ENCODE results near the gene STMP1.
"Not testable (repeated sequence)": the region's sequence is repeated elsewhere in the genome, so short reads cannot be mapped to it uniquely, and the experiment has no call there.

STMP1 gene

DNA sequence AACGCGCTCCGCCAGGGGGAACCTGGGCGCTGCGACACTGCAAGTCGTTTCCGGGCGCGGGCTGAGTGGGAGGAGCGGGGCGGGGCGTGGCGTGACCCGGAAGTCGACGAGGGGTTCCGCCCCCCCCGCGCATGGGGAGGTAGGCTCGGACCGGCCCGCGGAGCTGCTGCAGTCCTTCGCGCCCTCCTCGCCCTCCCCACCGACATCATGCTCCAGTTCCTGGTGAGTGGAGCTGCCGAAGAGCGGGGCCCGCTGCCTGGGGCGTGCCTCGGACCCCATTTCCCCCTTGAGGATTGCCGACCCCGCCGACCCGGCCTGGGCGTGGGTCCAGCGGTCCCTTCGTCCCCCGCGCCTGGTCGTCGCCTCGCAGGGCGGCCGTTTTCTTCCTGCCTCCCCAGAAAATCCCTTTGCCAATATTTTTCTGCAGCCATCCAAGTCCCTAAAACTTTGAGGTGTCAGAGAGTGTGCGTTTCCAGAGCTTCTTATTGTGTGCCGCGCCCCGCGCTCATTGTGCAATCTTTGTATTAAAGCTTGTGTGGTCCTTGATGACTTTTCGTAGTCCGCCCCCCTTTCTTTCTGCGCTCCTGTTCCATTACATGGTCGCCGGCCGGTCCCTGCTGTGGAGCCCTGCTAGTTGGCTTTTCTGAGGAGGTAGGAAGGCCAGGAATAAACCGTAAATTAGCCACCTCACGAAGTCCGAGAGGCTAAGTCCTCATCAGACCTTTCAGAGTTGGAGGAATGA, at the start of gene STMP1:
TSS of gene STMP1 (plus strand) at position 142 of the 742 bp plus-strand sequence.
- peak; percentile 93 to 96 for DNase-seq

DNA sequence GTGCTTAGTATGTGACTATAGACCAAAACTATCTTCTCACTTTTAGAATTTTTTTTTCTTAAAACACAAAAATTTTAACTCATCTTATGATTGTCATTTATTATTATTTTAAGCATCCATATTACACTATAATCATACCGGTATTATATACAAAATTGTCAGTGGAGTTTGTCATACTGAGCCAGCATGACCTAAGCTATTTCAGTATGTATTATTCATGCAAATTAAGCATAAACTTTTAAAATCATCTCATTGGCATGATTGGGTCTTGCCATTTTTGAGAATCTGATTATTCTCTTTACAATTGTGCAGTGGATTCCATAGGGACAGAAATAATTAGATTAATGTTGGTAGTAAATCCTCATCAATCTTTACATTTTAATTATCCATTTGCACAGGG, 46.2 kb upstream of the STMP1 start:
- no peak for DNase-seq

DNA sequence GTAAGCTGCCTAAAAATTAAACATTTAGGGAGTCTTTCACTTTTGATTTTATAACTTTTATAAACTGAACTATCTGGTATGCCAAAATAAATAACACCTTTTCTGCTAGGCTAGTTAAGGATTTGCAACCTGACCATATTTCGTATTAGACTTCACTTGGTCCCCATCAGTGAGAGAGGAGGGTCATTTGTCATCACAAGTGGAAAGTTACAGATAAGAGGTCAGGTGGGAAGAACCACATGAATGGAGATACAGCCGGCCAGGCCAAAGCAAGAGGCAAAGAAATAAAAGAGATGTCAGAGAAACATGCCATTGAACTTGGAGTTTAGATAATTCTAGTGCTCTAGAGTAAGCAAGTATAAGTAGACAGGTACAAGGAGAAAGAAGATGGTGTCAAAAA, 44.5 kb upstream of the STMP1 start:
- no peak for DNase-seq

DNA sequence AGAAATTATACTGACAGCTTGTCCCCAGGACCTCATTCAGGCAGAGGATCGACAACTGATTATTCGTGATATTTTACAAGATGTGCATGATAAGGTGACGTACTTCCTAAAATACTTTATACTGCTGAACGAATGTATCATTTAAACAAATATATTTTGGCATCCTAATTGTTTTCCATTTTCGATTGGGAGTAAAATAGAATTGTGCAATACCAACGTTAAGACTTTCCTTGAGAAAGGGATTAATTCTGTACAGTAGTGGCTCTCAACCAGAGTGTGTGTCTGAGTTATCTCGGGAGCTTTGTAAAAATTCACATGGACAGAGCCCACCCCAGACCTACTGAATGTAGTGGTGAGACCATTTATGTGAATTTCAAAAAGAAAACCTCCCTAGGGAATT, 43.8 kb upstream of the STMP1 start:
- DNase-seq = no peak

DNA sequence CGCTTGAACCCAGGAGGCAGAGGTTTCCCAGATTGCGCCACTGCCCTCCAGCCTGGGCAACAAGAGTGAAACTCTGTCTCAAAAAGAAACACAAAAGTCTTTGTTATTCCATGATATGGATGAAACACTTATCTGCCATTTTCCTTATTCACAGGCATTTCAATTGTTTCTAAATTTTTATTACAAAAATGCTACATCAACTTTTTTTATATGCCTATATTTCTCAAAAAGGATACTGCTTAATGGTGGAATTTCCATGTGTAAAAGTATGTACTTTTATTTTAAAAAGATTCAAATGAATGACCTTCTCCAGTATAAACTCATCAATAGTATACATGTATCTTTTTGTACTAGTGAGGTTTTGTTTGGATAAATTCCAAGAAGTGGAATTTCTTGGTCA, 41.9 kb upstream of the STMP1 start:
- no peak for DNase-seq

DNA sequence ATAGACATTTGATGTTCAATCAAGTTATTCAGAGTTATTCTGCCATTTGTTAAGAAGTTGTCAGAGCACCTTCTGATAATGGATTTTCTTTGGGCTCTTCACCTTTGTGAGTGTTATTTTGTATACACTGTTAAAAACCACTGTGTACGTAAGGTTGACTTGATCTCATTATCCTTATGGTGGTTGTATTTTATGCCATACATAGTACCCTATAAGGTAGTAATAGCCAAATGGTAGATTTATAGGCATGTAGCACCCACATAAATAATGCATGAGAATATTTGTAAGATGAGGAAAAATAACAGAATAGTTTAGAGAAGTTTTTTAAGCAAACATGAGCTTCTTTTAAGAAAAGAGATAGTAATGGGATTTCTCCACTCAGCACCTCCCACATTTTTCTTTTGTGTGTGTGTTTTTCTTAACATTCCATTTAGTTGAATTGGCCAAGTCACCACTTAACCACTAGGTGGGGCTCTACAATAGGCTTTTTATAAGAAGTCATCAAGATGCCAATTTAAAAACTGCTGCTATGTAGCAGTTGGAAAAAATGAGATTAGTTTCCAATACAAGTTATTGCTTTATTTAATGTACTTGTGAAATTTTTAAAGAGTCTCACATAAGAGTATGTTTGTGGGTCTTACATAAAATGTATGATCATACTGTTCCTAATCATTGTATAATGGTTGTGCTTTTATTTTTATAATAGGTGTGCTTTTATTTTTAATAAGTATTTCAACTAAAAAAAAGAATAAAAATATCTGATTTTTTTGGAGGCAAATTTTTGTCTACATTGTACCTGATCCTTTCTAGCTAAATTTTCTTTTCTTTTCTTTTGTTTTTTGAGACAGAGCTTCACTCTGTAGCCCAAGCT, 41.1 kb upstream of the STMP1 start:
- DNase-seq = peak in 1 of 2 donors; percentile 59

DNA sequence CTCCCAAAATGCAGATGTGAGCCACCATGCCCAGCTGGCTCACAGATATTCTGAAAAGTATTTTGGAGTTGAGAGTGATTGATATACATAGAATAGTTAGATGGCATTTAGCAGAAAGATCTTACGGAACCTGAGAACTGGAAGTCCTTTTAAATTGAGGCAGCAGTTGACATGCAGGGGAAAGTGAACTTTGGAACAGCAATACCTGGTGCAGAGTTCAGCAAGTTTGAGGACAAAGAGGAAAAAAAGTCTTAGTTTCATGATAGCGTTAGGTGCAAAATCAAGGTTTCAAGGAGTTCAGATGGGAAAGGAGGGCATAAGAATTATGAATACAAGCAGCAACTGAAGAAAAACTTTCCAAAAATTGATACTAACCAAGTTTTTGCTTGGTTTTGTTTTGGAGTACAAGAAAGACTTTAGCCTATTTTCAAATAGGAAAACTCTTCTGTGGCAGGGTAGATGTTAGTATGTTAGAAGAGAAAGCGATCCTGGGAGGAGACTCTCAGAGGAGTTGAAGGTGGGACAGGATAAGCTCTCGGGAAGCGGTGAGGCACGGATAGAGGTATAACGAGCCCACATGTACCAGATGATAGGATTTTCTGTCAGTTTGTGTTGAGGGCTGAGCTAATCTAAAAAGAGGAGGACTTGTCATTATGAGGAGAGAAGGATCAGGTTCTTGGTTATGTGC, 28.0 kb upstream of the STMP1 start:
- no peak for DNase-seq

DNA sequence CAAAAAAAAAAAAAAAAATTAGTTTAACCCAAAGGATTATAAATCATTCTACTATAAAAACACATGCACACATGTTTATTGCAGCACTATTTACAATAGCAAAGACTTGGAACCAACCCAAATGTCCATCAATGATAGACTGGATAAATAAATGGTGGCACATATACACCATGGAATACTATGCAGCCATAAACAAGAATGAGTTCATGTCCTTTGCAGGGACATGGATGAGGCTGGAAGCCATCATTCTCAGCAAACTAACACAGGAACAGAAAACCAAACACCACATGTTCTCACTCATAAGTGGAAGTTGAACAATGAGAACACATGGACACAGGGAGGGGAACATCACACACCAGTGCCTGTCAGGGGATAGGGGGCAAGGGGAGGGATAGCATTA, 22.6 kb upstream of the STMP1 start:
- DNase-seq = not testable (repeated sequence)

DNA sequence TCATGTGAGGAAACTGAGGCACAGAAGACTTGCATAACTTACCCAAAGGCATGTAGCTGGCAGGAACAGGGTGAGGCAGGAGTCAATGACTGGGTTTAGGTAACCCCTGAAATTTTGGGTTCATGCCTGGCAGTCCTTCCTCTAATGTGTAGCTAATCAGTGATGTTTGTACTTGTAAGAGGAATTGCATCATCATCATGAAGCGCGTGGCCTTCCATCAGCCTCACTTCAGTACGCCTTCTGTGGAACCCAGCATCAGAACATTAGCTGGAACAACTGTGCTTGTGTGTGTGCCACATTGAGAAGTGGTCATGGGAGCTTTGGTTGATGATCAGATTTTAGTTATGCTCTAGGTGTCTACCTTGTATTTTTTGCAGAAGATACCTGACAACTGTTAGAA, 18.2 kb upstream of the STMP1 start:
- DNase-seq = no peak

DNA sequence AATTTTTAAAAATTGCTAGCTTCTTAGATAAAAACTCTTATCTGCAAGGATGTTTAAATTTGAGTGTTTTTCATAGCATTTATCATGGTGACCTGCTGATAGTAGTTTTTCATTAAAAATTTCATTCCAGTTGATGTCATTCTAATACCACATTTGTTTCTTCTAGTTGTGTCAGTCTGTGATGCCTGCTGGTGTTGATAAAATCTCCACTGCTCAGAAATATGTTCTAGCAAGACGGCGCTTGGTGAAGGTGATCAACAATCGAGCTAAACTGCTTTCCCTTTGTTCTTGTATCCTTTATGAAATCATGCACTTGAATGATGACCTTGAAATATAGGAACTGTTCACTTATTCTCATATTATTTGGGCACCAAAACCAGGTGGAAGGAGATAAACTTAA, 17.6 kb upstream of the STMP1 start:
- DNase-seq = no peak

DNA sequence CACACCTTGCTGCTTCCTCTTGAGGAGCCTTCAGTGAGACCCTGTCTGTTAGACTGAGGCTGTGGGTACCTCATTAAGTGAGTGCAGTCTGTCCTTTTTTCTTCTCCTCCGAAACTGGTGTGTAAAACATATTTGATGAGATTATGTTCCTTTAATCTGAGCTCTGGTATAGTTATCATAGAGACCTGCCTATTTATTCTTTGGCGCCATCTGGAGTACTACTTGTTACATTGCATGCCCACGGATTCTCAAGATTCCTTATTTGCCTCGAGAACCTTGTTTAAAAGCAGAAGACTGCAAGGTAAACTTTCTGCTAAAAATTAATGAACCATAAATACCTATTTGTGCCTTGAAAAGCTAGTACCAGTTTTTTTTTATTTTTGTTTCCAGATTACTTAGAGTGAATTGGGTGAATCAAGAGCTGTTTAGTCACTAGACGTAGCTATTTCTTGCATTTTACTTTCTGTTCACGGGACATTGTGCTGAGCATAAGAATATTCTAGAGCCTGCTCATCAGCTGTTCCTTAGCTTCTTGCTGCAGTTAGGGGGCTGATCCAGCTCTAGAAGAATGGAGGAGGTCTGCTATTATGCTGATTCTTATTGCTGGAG, 16.9 kb upstream of the STMP1 start:
- peak; percentile 10 to 62 for DNase-seq

DNA sequence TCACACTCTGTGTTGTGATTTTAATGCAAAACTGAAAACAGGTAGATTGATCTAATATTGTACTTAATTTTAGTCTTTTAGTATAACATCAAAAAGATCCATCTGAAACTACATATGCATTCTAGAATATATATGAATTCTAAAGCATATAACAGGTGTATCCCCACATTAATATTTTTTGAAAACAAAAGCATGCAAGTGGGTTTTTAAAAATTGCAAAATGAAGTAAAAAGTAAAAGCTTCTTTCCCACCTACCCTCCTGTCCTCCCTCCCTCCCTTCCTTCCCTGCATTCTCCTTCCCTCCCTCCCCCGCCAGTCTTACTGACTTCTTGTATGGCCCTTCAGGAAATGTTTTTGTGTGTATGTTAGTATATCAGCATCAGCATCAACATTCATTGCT, 14.6 kb upstream of the STMP1 start:
- DNase-seq = no peak

DNA sequence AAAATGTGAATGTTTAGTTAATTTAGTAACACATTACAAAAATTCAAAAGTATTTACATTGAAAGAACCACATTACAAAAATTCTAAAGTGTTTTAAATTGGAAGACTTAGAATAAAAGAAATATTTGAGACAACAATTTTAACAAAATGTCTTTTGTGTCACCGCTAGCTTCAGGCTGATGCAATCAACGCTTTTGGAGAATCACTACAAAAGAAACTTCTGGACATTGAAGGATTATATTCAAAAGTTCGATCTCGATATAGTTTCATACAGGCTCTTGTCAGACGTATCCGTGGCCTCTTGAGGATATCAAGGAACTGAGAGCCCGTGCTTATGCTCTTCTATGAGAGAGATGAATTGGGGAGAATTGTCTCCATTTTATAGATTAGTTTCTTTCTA, 14.1 kb upstream of the STMP1 start:
- no peak for DNase-seq

DNA sequence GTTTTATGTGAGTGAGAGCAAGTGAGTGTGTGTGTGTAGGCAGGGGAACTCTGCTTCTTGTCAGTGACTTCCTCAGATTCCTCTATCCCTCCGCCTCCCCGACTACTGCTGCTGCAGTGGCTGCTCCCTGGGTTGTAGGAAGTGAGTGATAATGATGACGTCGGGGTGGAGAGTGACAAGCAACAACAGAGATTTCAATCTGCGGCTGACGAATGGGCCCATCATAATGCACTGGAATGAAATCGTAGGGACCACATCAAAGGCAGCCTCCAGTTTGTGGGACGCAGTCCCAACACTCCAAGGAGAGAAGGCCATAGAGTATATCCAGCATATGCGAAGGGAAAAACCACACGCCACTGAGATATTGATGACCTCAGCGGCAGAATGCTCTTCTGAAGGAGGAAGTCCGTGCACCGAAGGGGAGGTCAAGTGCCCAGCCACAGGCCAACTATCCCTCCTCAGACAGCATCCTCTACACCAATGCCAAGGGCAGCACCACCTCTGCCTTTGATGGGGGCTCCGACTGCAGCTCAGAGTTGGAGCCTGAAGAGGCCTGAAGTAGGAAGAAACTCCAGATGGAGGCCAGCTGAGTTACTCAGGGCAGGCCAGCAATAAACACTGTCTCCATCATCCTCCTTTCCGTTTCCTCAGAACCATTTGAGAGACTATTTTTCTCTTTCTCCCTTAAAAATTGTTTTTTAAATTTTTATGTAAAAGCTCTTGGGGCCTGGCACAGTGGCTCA, 11.3 kb upstream of the STMP1 start:
- peak in 1 of 2 donors; percentile 12 for DNase-seq

DNA sequence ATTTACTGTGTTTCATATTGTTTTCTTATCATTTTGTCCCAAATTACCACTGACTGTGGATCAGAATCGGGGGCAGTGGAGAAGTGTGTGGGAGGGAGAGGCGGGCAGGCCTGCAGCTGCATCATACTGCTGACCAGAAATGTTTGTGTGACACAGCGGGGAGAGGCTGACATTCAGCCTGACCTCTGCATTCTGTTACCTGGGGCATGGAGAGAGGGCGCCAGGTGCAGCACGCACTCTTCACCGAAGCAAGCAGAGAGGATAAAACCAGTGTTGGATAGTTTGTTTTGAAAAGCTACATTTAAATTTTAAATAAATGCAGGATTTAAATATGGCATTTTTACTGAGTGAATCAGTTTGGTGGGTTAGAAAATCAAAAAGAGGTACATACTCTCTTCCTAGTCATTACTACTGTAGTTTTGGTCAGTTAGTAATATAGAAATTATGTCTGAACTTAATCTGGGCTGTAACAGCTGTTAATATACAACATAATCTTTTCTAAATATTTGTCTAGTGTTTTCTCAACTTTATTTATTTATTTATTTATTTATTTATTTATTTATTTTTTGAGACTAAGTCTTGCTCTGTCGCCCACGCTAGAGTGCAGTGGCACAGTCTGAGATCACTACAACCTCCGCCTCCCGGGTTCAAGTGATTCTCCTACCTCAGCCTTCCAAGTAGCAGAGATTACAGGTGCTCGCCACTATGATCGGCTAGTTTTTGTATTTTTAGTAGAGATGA, 8.8 kb upstream of the STMP1 start:
- DNase-seq = no peak

DNA sequence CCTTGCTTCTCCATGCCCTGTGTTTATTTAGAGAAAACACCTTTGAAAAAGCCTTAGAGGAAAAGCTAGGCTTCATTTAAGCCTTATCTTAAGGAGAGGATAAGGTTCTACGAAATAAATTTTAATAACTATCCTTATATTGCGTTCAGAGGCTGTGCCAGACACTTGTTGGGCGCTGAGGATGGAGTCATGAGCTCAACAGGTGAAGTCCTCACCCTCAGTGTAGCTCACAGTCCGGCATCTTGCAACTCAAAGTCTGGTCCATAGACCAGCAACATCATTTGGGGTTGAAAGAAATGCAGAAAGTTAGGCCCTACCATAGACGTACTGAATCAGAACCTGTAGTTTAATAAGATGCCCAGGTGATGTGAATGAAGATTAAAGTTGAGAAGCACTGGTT, 3.8 kb upstream of the STMP1 start:
- DNase-seq = no peak

DNA sequence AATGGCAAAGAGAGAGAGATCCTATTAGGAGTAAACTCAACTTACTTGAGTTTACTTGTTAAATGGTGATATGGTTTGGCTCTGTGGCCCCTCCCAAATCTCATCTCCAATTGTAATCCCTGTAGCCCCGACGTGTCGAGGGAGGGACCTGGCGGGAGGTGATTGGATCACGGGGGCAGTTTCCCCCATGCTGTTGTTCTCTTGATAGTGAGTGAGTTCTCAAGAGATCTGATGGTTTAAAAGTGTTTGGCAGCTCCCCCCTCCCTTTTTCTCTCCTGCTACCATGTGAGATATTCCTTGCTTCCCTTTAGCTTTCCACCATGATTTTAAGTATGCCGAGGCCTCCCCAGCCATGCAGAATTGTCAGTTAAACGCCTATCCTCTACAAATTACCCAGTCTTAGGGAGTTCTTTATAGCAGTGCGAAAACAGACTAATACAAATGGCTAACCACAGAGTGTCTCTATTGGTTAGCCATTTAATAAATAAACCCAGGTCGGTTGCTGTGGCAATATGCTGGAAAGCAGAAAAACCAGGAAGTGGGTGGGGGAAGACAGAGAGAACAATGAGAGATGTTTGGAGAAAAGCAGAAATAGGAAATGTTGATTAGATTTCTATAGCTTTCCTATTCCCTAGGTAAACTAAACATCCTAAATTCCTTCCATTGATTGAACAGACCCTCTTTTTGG, 3.0 kb upstream of the STMP1 start:
- DNase-seq = no peak

DNA sequence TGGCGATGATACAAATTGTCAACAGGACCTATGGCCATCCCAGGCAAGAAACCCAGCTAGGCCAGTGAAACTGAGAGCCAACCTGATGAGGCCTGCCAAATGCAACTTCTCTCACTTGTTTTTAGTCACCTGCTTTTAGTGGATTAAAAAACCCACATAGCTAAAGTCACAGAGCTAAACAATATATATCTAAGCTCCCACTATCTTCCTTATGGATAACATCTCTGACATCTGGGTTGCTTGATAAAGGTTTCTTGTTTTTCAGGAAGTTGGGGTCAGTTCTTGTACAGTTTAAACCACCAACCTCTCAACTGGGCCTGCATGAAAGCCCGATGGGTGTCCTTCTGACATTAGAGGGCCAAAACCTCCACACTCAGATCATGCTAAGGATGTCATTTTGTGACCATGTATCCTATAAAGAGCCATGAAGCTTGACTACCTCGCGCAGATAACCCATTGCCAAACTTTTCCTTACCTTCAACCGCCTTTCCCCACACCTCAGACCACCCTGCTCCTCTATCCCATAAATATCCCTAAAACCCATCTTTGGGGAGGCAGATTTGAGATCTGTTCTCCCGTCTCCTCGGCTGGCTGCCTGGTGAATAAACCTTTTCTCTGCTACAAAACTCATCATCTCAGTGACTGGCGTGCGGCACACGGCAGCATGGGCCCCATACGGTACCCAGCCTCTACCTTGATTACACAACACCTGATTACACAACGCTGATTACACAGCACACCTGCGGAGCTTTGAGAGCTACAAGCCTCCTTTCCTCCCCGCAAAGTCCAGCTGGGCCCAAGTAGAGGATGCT, 797 bp upstream of the STMP1 start:
- no peak for DNase-seq

DNA sequence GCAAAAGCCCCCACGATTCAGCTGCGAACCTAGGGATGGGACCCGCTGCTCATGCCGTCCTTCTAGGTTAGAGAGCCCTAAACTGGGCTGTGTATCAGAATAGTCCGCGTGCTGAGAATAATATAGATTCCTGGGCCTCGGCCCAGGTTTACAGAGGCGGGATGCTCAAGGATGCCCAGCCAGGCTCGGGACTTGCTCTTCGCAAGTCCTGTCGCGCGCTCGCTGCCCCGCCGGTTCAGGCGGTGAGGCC, 266 bp upstream of the STMP1 start:
- no peak for DNase-seq

DNA sequence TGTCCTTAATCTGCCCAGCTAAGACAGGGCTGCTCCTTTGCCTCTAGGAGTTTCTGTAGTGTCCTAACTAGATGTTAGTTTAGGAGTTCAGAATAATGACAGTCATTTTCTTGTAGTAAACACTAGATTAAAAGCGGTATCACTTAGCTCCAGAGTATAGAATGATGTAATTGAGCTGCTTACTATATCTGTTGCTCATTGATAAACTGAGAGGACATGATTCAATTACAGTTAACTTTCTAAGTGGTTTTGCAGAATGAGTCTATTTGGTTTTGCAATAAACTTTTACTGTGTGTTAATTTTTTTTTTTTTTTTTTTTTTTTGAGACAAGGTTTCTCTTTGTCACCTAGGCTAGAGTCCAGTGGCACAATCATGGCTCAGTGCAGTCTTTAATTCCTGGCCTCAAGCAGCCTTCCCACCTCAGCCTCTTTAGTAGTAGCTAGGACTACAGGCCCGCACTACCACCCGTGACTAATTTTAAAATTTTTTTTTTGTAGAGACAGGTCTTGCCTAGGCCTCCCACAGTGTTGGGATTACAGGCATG, 1.8 kb downstream of the STMP1 start:
- DNase-seq = no peak
